ENCODE results near the gene IST1.
"Not testable (repeated sequence)": the region's sequence is repeated elsewhere in the genome, so short reads cannot be mapped to it uniquely, and the experiment has no call there.

The IST1 gene

GRCh38 chr16:71903608-71904007 is 8.3 kb downstream of the IST1 start:
- no peak for TF ChIP-seq ZNF565 (CRISPR knock-in tag; conservative IDR thresholded peaks at IDR 0.05; ENCODE audit: low read depth)
- no peak for TF ChIP-seq ISL1 (CRISPR knock-in tag; IDR thresholded peaks at IDR 0.05)
- TF ChIP-seq CSDC2 (CRISPR knock-in tag; IDR thresholded peaks at IDR 0.05) = no peak
- TF ChIP-seq ZNF70 (CRISPR knock-in tag; IDR thresholded peaks at IDR 0.05) = no peak
- no peak for TF ChIP-seq GLIS3 (CRISPR knock-in tag; IDR thresholded peaks at IDR 0.05)
- no peak for TF ChIP-seq ZNF8 (CRISPR knock-in tag; IDR thresholded peaks at IDR 0.05)
- ATAC-seq = no peak

- no peak for ATAC-seq
- no peak for TF ChIP-seq ZC3H10 (CRISPR knock-in tag; IDR thresholded peaks at IDR 0.05)
Observed at GRCh38 chr16:71904239-71904638, 8.9 kb downstream of the IST1 start.

GRCh38 chr16:71905765-71906164 is 10.4 kb downstream of the IST1 start:
- not testable (repeated sequence) for ATAC-seq

GRCh38 chr16:71911121-71911520 is 15.8 kb downstream of the IST1 start:
- ATAC-seq = no peak
- TF ChIP-seq TCF4 (CRISPR knock-in tag; IDR thresholded peaks at IDR 0.05; ENCODE audit: borderline replicate concordance) = no peak
- no peak for TF ChIP-seq ZC3H10 (CRISPR knock-in tag; IDR thresholded peaks at IDR 0.05)
- no peak for TF ChIP-seq OSR1 (CRISPR knock-in tag; IDR thresholded peaks at IDR 0.05)
- TF ChIP-seq ZFP30 (CRISPR knock-in tag; IDR thresholded peaks at IDR 0.05) = no peak
- no peak for TF ChIP-seq TSHZ2 (CRISPR knock-in tag; IDR thresholded peaks at IDR 0.05)
- no peak for TF ChIP-seq TOX (CRISPR knock-in tag; IDR thresholded peaks at IDR 0.05; ENCODE audit: borderline replicate concordance)
- TF ChIP-seq ZFP3 (CRISPR knock-in tag; IDR thresholded peaks at IDR 0.05) = no peak
- TF ChIP-seq ESRRG (CRISPR knock-in tag; IDR thresholded peaks at IDR 0.05) = no peak
- TF ChIP-seq PPARA (CRISPR knock-in tag; IDR thresholded peaks at IDR 0.05; ENCODE audit: borderline replicate concordance) = no peak
- no peak for TF ChIP-seq BACH2 (CRISPR knock-in tag; IDR thresholded peaks at IDR 0.05; ENCODE audit: borderline replicate concordance)
- no peak for TF ChIP-seq ZNF565 (CRISPR knock-in tag; conservative IDR thresholded peaks at IDR 0.05; ENCODE audit: low read depth)
- no peak for TF ChIP-seq GLIS3 (CRISPR knock-in tag; IDR thresholded peaks at IDR 0.05)
- no peak for TF ChIP-seq ZNF70 (CRISPR knock-in tag; IDR thresholded peaks at IDR 0.05)
- TF ChIP-seq ARNTL (CRISPR knock-in tag; IDR thresholded peaks at IDR 0.05; ENCODE audit: borderline replicate concordance, low read depth) = no peak
- TF ChIP-seq SNAI2 (CRISPR knock-in tag; IDR thresholded peaks at IDR 0.05) = no peak
- no peak for TF ChIP-seq POU6F1 (CRISPR knock-in tag; IDR thresholded peaks at IDR 0.05; ENCODE audit: borderline replicate concordance, low read depth)
- TF ChIP-seq ISL1 (CRISPR knock-in tag; IDR thresholded peaks at IDR 0.05) = no peak

GRCh38 chr16:71912534-71913275 is 17.4 kb downstream of the IST1 start:
- ATAC-seq = no peak
- no peak for TF ChIP-seq CSDC2 (CRISPR knock-in tag; IDR thresholded peaks at IDR 0.05)
- no peak for TF ChIP-seq ESRRG (CRISPR knock-in tag; IDR thresholded peaks at IDR 0.05)
- no peak for TF ChIP-seq TCF4 (CRISPR knock-in tag; IDR thresholded peaks at IDR 0.05; ENCODE audit: borderline replicate concordance)
- no peak for TF ChIP-seq CSRNP3 (CRISPR knock-in tag; IDR thresholded peaks at IDR 0.05)
- no peak for TF ChIP-seq ISL1 (CRISPR knock-in tag; IDR thresholded peaks at IDR 0.05)
- TF ChIP-seq GLIS3 (CRISPR knock-in tag; IDR thresholded peaks at IDR 0.05) = no peak
- no peak for TF ChIP-seq POU6F1 (CRISPR knock-in tag; IDR thresholded peaks at IDR 0.05; ENCODE audit: borderline replicate concordance, low read depth)
- TF ChIP-seq RARB (CRISPR knock-in tag; IDR thresholded peaks at IDR 0.05) = no peak
- TF ChIP-seq ZNF70 (CRISPR knock-in tag; IDR thresholded peaks at IDR 0.05) = no peak
- TF ChIP-seq BACH2 (CRISPR knock-in tag; IDR thresholded peaks at IDR 0.05; ENCODE audit: borderline replicate concordance) = no peak
- TF ChIP-seq OSR1 (CRISPR knock-in tag; IDR thresholded peaks at IDR 0.05) = no peak
- no peak for TF ChIP-seq CREB5 (CRISPR knock-in tag; IDR thresholded peaks at IDR 0.05; ENCODE audit: low read depth)
